Spleen (tissue), 7 donors: ENCODE results near the gene DIP2C.

Experiments
- POLR2A ChIP-seq, 3 donors: fragments of 450-650 bp; IDR thresholded peaks; one replicate each; pipeline ENCODE4 v1.5.1; 2017; ENCODE audit warnings: antibody characterized with exemption in 3 of 3, mild to moderate bottlenecking in 1 of 3
- TF ChIP-seq, protein P1 (sequence below), 11 experiments: fragments of 200-600 bp in 7 of 11; fragments of 450-650 bp in 4 of 11; sonication (generic) in 4 of 11; IDR thresholded peaks in 8 of 11; conservative IDR thresholded peaks in 3 of 11; 1 replicate in 7 of 11; 2 replicates in 4 of 11; pipeline versions ENCODE4 v1.4.0 to v1.8.0; 2016 to 2021; ENCODE audit warnings: antibody characterized with exemption in 11 of 11, inconsistent platforms in 4 of 11, mild to moderate bottlenecking in 1 of 11
- donor health status: DM: no; HTN: no; CAD: no; lungs with moderate emphysema.
- donor health status: DM: no; HTN: no; CAD: no.
- donor health status: DM: no; HTN: no; CAD: no.

DNA sequence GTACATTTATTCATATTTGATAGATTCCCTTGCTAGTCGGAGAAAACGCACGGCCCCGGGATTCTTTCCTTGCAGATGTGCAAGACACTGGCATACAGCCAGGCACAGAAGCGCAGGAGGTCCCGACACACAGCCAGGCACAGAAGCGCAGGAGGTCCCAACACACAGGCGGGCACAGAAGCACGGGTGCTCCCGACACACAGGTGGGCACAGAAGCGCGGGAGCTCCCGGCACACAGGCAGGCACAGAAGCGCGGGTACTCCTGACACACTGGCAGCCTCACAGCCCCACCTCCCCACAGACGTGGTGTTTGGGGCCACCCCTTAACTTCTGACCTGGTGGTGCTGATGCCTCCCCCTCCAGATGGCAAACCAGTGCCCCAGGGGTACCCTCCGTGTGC, 316.9 kb downstream of the DIP2C start:
- TF ChIP-seq, protein P1, sequence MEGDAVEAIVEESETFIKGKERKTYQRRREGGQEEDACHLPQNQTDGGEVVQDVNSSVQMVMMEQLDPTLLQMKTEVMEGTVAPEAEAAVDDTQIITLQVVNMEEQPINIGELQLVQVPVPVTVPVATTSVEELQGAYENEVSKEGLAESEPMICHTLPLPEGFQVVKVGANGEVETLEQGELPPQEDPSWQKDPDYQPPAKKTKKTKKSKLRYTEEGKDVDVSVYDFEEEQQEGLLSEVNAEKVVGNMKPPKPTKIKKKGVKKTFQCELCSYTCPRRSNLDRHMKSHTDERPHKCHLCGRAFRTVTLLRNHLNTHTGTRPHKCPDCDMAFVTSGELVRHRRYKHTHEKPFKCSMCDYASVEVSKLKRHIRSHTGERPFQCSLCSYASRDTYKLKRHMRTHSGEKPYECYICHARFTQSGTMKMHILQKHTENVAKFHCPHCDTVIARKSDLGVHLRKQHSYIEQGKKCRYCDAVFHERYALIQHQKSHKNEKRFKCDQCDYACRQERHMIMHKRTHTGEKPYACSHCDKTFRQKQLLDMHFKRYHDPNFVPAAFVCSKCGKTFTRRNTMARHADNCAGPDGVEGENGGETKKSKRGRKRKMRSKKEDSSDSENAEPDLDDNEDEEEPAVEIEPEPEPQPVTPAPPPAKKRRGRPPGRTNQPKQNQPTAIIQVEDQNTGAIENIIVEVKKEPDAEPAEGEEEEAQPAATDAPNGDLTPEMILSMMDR (IDR thresholded peaks at IDR 0.05 in 8 of 11, conservative IDR thresholded peaks at IDR 0.05 in 3 of 11): no peak
- no peak for TF ChIP-seq POLR2A (IDR thresholded peaks at IDR 0.05)
